Panc1 (cell line): ENCODE data around the gene VWF. TPM values are rescaled to one million over a fixed set of nuclear protein-coding genes. Genes with fewer than 3 reads are reported as not detected.

Source experiments
- ATAC-seq: fragments of 200-7000 bp; cut with Tn5 transposase; 2 replicates; pipeline ENCODE4 v1.9.1; 2020; ENCODE audit warnings: mild to moderate bottlenecking, moderate library complexity
- BruUV-seq: library from RNA; stranded (reverse); fragments of 400-500 nt; replicated peaks from 2 replicates; lab custom pipeline; 2021; lab: Mats Ljungman, UMichigan
- CTCF ChIA-PET: fragments of 300-600 bp; sonication (Branson Sonifier 250); formaldehyde crosslinking; loops from one replicate; lab custom pipeline; 2022; ENCODE audit warnings: antibody characterized with exemption; lab: Charles Lee
- POLR2A ChIA-PET: fragments of 300-600 bp; sonication (Branson Sonifier 250); formaldehyde crosslinking; loops from one replicate; lab custom pipeline; 2022; ENCODE audit warnings: antibody characterized with exemption; lab: Charles Lee
- DNase-seq: peaks from one replicate; pipeline ENCODE4 v3.0.0-alpha.2; 2010; ENCODE audit warnings: low read depth, low spot score
- H3K27ac ChIP-seq: 2 replicates; pipeline ENCODE4 v1.5.1; 2011; ENCODE audit warnings: mild to moderate bottlenecking, low read length, inconsistent platforms
- H3K27me3 ChIP-seq: fragments of 200-500 bp; sonication (Bioruptor generic); 2 replicates; pipeline ENCODE4 v1.6.0; 2014; ENCODE audit warnings: low read length, inconsistent platforms; ENCODE audit not compliant: control insufficient read depth, insufficient read depth
- H3K36me3 ChIP-seq: fragments of 200-500 bp; sonication (Bioruptor generic); 2 replicates; pipeline ENCODE4 v1.5.1; 2014; ENCODE audit warnings: inconsistent platforms, mild to moderate bottlenecking, low read length, moderate library complexity; ENCODE audit not compliant: control insufficient read depth, insufficient read depth
- H3K4me1 ChIP-seq: 2 replicates; pipeline ENCODE4 v1.5.1; 2011; ENCODE audit warnings: inconsistent platforms, mild to moderate bottlenecking, low read length, moderate library complexity; ENCODE audit not compliant: control insufficient read depth, insufficient read depth
- H3K4me3 ChIP-seq, 2 experiments: 2 replicates each; pipeline ENCODE4 v1.5.1; 2011 to 2012; ENCODE audit warnings: low read depth in 2 of 2, low read length in 2 of 2, mild to moderate bottlenecking in 2 of 2, inconsistent platforms in 1 of 2, moderate library complexity in 1 of 2
- H3K9me3 ChIP-seq: fragments of 200-500 bp; sonication (Bioruptor generic); 2 replicates; pipeline ENCODE4 v1.5.1; 2014; ENCODE audit warnings: low read depth, mild to moderate bottlenecking, inconsistent platforms, low read length, moderate library complexity; ENCODE audit not compliant: control insufficient read depth, insufficient read depth
- CTCF ChIP-seq: fragments of 450-650 bp; IDR thresholded peaks from 2 replicates; pipeline ENCODE4 v1.5.1; 2017; ENCODE audit warnings: mild to moderate bottlenecking
- POLR2AphosphoS5 ChIP-seq: IDR thresholded peaks from 2 replicates; pipeline ENCODE4 v1.6.1; 2012; ENCODE audit warnings: mild to moderate bottlenecking, low read depth, low read length, moderate library complexity
- SIN3A ChIP-seq: IDR thresholded peaks from 2 replicates; pipeline ENCODE4 v1.6.1; 2012; ENCODE audit warnings: low read depth, mild to moderate bottlenecking, low read length, moderate library complexity, borderline replicate concordance; ENCODE audit not compliant: insufficient read depth
- TCF7L2 ChIP-seq: IDR thresholded peaks from 2 replicates; pipeline ENCODE4 v1.6.1; 2011; ENCODE audit warnings: mild to moderate bottlenecking, low read depth, low read length, inconsistent platforms
- in situ Hi-C: cut with HindIII; loops from 2 replicates; pipeline ENCODE4 v1.10.0; 2016; ENCODE audit warnings: low sequenced_read_pairs, low pct_unique_long_range_greater_than_20kb
- intact Hi-C: fragments of 100-400 bp; cut with micrococcal nuclease; formaldehyde crosslinking; loops from one replicate; pipeline ENCODE4 v1.10.0; 2022; ENCODE audit not compliant: unreplicated experiment
- total RNA-seq: library from RNA; stranded (reverse); gene quantifications from one replicate; pipeline ENCODE4 v1.2.1, GENCODE V29; 2021; ENCODE audit not compliant: unreplicated experiment
- TF ChIP-seq, protein P1 (sequence below), 2 experiments: IDR thresholded peaks; 2 replicates each; pipeline ENCODE4 v1.6.1; 2011 to 2012; ENCODE audit warnings: low read depth in 2 of 2, control low read depth in 1 of 2, low read length in 1 of 2, mild to moderate bottlenecking in 1 of 2, moderate library complexity in 1 of 2; ENCODE audit not compliant: insufficient read depth in 1 of 2

The VWF gene
- total RNA-seq, 1 experiment from 2014 or later = 0.31 TPM

DNA sequence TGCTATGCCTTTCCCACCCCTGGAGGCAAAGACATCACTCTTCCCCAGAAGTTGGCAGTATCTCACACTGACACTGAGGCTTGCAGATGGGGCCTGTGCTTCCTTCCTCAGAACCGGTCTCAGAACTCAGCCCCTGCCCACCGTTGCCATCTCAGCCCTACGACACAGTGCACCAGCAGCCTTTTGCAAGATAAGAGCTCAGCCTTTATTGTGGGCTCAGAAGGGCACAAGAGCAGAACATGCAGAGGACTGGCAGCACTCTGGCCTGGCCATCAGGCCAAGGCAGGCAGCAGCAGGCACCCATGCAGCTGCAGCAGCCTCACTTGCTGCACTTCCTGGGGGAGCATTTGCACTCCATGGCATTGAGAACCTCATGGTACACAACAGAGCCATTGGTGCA is 175.8 kb downstream of the VWF start:
- DNase-seq = no peak
- no peak for TF ChIP-seq POLR2AphosphoS5
- no peak for TF ChIP-seq SIN3A
- no TSS peak for BruUV-seq
- H3K9me3 ChIP-seq = no peaks in the 10 kb centered on the region
- no peak overlapping the region for H3K27ac ChIP-seq
- H3K36me3 ChIP-seq = no peaks in the 10 kb centered on the region
- H3K4me1 ChIP-seq = no peaks in the 10 kb centered on the region
- peaks cover 8% of the 10 kb centered on the region for H3K27me3 ChIP-seq
- in situ Hi-C loops (no loop called here), intact Hi-C loops (no loop called here)
- no peak for ATAC-seq
- ChIA-PET CTCF (no interaction called here), POLR2A (no interaction called here)
- H3K4me3 ChIP-seq = no peak overlapping the region

GRCh38 chr12:5947006-5947405 is 177.5 kb downstream of the VWF start:
- no peak overlapping the region for H3K27ac ChIP-seq
- no peaks in the 10 kb centered on the region for H3K4me1 ChIP-seq
- no peaks in the 10 kb centered on the region for H3K9me3 ChIP-seq
- no peak overlapping the region for H3K4me3 ChIP-seq
- no peak for ATAC-seq
- CTCF ChIA-PET = no interaction called here
- no TSS peak for BruUV-seq
- no peaks in the 10 kb centered on the region for H3K36me3 ChIP-seq
- in situ Hi-C loops = no loop called here
- intact Hi-C loops = no loop called here
- TF ChIP-seq POLR2AphosphoS5 (no peak), TCF7L2 (no peak), SIN3A (no peak), CTCF (no peak)
- TF ChIP-seq, protein P1, sequence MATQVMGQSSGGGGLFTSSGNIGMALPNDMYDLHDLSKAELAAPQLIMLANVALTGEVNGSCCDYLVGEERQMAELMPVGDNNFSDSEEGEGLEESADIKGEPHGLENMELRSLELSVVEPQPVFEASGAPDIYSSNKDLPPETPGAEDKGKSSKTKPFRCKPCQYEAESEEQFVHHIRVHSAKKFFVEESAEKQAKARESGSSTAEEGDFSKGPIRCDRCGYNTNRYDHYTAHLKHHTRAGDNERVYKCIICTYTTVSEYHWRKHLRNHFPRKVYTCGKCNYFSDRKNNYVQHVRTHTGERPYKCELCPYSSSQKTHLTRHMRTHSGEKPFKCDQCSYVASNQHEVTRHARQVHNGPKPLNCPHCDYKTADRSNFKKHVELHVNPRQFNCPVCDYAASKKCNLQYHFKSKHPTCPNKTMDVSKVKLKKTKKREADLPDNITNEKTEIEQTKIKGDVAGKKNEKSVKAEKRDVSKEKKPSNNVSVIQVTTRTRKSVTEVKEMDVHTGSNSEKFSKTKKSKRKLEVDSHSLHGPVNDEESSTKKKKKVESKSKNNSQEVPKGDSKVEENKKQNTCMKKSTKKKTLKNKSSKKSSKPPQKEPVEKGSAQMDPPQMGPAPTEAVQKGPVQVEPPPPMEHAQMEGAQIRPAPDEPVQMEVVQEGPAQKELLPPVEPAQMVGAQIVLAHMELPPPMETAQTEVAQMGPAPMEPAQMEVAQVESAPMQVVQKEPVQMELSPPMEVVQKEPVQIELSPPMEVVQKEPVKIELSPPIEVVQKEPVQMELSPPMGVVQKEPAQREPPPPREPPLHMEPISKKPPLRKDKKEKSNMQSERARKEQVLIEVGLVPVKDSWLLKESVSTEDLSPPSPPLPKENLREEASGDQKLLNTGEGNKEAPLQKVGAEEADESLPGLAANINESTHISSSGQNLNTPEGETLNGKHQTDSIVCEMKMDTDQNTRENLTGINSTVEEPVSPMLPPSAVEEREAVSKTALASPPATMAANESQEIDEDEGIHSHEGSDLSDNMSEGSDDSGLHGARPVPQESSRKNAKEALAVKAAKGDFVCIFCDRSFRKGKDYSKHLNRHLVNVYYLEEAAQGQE (IDR thresholded peaks at IDR 0.05; ENCODE audit: insufficient read depth in 1 of 2, low read depth in 2 of 2, low read length in 1 of 2) = no peak
- DNase-seq = no peak
- peaks cover 8% of the 10 kb centered on the region for H3K27me3 ChIP-seq
- POLR2A ChIA-PET = no interaction called here

GRCh38 chr12:5946388-5946787 is 178.1 kb downstream of the VWF start:
- Histone ChIP-seq H3K36me3 (no peaks in the 10 kb centered on the region), H3K4me1 (no peaks in the 10 kb centered on the region), H3K9me3 (no peaks in the 10 kb centered on the region), H3K27ac (no peak overlapping the region), H3K4me3 (no peak overlapping the region), H3K27me3 (peaks cover 10% of the 10 kb centered on the region)
- intact Hi-C loops = no loop called here
- ATAC-seq = no peak
- ChIA-PET POLR2A (no interaction called here), CTCF (no interaction called here)
- in situ Hi-C loops = no loop called here
- DNase-seq = no peak
- TF ChIP-seq TCF7L2 (no peak), POLR2AphosphoS5 (no peak), SIN3A (no peak), CTCF (no peak)
- TF ChIP-seq, protein P1 (IDR thresholded peaks at IDR 0.05; ENCODE audit: insufficient read depth in 1 of 2, low read depth in 2 of 2, low read length in 1 of 2) = no peak
- BruUV-seq = no TSS peak
